Measurements from ENCODE around the gene BAHCC1.
"Not testable (repeated sequence)": the region's sequence is repeated elsewhere in the genome, so short reads cannot be mapped to it uniquely, and the experiment has no call there.

Gene BAHCC1

GRCh38 chr17:81414756-81415516, 19.7 kb downstream of the BAHCC1 start:
- no peak for DNase-seq

GRCh38 chr17:81415681-81416080, 20.4 kb downstream of the BAHCC1 start:
- DNase-seq: no peak

- DNase-seq: no peak
Measured at GRCh38 chr17:81416612-81417011, 21.4 kb downstream of the BAHCC1 start.

DNA sequence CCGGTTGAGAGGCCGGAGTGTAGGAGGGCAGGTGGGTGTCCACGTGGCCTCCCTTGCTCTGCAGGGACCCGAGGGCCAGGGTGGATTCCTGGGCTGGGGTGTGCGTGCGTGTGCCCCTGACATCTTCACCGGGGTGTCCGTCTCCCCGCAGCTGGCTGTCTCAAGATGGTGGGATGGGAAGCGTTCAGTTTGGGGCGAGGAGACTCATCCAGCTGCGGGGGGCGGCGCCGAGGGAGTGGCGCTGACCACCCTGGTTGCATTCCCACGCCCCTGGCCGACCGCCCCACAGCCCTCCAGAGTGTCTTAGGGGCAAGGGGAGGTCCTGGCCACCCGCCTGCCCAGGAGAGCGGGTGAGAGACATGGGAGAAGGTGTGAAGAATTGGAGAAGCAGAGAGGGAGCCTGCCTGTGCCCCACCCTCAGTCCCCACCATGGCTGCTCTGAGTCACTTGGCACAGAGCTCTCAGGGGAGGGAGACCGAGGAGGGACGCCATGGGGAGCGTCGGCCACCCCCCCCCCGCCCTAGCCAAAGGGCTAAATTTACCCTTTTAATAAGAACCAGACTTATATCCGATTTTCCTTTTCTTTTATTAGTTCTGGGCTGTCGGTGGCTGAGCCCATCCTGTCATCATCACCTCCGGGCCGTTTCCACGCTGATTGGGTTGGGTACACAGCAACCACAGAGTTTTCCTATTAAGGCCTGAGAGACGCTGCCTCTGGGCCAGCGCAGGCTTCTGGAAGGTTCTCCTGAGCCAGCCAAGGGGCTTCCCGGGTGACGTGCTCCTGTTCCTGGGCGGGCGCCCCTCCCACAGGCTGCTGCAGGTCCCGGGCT, 22.0 kb downstream of the BAHCC1 start:
- DNase-seq: no peak

- DNase-seq: no peak
Measured at GRCh38 chr17:81417879-81418709, 22.8 kb downstream of the BAHCC1 start.

GRCh38 chr17:81418710-81419318, 23.6 kb downstream of the BAHCC1 start:
- no peak for DNase-seq

GRCh38 chr17:81419319-81419885, 24.1 kb downstream of the BAHCC1 start:
- DNase-seq: no peak

- DNase-seq: no peak
Measured at GRCh38 chr17:81419886-81420768, 24.9 kb downstream of the BAHCC1 start.

DNA sequence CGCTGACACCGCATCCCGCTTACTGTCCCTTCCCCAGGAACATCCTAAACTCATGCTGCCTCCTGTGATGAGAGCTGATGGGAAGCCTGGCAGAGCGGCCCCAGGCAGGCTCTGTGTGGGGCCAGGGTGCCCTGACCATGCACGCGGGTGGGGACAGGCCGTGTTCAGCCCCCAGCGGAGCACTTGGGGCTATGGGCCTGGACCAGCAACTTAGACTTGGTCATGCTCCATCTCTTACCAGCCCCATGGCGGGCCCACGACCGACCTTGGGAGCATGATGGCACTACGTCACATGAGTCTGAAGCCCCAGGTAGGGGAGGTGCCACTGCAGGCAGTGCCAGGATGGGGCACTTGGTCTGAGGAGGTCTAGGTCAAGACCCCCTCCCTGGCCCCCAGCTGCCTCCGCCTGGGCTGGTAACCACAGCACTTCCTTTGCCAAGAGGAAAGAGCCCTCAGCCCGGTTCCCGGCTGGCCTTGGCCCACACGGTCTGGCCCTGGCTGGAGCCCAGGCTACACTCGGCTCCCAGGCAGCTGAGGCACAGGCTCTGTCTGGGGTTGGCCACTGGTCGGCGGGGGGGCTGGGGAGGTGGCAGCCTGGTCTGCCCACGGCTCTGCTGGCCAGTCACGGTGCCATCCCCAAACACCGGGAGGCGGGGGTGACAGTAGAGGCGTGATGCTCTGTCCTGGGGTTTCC, 25.7 kb downstream of the BAHCC1 start:
- no peak for DNase-seq

DNA sequence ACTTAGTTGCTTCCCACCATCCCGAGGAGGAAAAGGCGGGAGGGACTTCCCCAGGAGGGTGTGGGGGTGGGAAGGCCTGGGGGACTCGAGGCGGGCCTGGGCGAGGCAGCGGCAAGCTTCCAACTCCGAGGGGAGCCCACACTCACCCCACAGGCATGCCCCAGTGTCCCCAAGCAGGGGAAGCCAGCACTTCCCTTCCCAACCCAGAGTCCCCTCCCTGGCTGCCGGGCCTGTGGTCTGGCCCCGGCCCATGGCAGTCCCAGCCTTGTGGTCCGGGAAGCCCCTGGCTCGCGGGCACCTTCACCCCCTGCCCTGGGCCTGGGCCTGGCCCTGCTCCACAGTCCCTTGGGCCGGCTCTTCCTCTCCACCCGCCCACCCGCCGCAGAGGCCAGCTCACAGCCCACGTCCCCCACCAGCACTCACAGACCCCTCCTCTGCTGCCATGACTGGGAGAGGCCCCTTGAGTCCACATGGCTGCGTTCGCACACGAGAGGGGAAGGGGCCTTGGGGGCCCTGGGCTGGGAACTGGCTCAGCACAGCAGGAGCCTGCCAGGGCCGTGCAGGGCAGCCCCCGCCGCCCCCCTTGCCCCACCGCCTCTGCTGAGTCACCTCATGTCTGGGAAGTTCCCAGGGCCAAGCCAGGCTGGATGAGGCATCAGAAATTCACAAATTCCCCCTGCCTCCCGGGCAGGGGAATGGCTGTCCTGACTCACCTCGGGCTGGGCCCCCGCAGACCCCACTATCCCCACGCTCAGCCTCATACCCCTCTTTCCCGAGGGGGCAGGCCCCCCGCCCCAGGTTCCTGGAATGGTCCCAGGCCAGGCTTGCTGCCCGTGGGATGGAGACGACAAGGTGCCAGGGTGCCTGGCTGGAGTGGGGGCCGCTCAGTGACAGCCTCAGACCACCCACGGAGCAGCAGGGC, 27.8 kb downstream of the BAHCC1 start:
- no peak for DNase-seq

- DNase-seq: no peak
Measured at GRCh38 chr17:81423698-81424071, 28.4 kb downstream of the BAHCC1 start.

DNA sequence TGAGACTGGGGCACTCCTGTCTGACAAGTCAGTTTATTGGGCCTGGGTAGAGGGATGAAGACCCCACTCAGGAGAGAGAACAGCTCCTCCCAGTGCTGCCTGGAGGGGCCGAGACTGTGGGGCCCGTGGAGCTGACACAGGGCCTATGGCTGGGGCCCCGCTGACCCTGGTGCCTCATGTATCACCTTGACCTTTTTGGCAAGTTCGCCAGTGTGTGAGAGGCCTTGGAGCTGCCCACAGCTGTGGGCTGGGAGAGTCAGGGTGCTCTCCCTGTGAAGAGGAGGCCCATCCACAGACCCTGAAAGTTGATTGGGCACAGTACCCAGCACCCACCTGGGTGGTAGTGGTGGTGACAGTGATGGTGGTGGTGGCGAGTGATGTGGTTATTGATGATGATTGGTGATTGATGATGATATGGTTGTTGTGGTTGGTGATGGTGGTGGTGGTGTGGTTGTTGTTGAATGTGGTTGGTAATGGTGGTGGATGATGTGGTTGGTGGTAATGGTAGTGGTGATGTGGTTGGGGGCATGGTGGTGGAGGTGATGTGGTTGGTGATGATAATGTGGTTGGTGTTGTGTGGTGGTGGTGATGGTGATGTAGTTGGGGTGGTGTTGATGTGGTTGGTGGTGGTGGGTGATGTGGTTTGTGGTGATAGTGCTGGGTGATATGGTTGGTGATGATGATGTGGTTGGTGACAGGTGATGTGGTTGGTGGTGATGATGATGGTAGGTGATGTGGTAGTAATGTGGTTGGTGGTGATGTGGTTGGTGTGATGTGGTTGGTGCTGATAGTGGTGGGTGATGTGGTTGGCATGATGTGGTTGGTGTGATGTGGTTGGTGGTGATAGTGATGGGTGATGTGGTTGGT, 29.1 kb downstream of the BAHCC1 start:
- DNase-seq: peak in 1 of 5 experiments; percentile 34

- not testable (repeated sequence) for DNase-seq
Measured at GRCh38 chr17:81425041-81425440, 29.8 kb downstream of the BAHCC1 start.

DNA sequence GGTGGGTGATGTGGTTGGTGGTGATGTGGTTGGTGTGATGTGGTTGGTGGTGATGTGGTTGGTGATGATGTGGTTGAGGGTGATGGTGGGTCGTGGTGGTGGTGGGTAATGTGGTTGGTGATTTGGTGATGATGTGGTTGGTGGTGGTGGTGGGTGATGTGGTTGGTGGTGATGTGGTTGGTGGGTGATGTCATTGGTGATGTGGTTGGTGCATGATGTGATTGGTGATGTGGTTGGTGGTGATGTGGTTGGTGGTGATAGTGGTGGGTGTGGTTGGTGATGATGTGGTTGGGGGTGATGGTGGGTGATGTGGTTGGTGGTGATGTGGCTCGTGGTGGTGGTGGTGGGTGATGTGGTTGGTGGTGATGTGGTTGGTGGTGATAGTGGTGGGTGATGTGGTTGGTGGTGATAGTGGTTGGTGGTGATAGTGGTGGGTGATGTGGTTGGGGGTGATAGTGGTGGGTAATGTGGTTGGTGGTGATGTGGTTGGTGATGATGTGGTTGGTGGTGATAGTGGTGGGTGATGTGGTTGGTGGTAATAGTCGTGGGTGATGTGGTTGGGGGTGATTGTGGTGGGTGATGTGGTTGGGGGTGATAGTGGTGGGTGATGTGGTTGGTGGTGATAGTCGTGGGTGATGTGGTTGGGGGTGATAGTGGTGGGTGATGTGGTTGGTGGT, 30.6 kb downstream of the BAHCC1 start:
- DNase-seq: peak in 1 of 5 experiments; percentile 50

- peak in 1 of 5 experiments; percentile 19 for DNase-seq
Measured at GRCh38 chr17:81426393-81427172, 31.3 kb downstream of the BAHCC1 start.

GRCh38 chr17:81427173-81428120, 32.2 kb downstream of the BAHCC1 start:
- DNase-seq: no peak

Measured in T-helper 2 cell (primary cell).